Hepatocyte (in vitro differentiated cells): Measurements from ENCODE around the gene RNF32.

ENCODE experiments used
- EZH2 ChIP-seq: fragments of 200-600 bp; sonication (generic); IDR thresholded peaks from 2 replicates; pipeline ENCODE4 v1.6.1; 2016; ENCODE audit warnings: antibody characterized with exemption, mild to moderate bottlenecking, borderline replicate concordance
- EZH2phosphoT487 ChIP-seq: fragments of 200-600 bp; sonication (generic); IDR thresholded peaks from one replicate; pipeline ENCODE4 v1.6.1; 2018; ENCODE audit warnings: antibody characterized with exemption, mild to moderate bottlenecking, low read depth, moderate library complexity; ENCODE audit not compliant: unreplicated experiment, severe bottlenecking

- TF ChIP-seq EZH2phosphoT487 = no peak
- TF ChIP-seq EZH2 = no peak
Observed at GRCh38 chr7:156673454-156673853, 32.9 kb downstream of the RNF32 start.
